Suprapubic skin (tissue), 4 donors: ENCODE results near the gene LTO1.

Source experiments
- CTCF ChIP-seq, 2 donors: fragments of 200-600 bp in 1 of 2; fragments of 450-650 bp in 1 of 2; sonication (generic) in 1 of 2; IDR thresholded peaks; one replicate each; pipeline ENCODE4 v1.5.1; 2016 to 2019; ENCODE audit warnings: antibody characterized with exemption in 2 of 2, mild to moderate bottlenecking in 1 of 2, moderate library complexity in 1 of 2
- EP300 ChIP-seq: sonication (generic); formaldehyde crosslinking; IDR thresholded peaks from one replicate; pipeline ENCODE4 v1.6.1; 2017; ENCODE audit warnings: antibody characterized with exemption
- POLR2A ChIP-seq, 2 donors: fragments of 450-650 bp; IDR thresholded peaks; one replicate each; pipeline ENCODE4 v1.6.1; 2017; ENCODE audit warnings: antibody characterized with exemption in 2 of 2, mild to moderate bottlenecking in 2 of 2, moderate library complexity in 2 of 2
- POLR2AphosphoS5 ChIP-seq, 3 donors: sonication (generic); formaldehyde crosslinking; IDR thresholded peaks; one replicate each; pipeline ENCODE4 v1.6.1; 2017; ENCODE audit warnings: antibody characterized with exemption in 3 of 3

DNA sequence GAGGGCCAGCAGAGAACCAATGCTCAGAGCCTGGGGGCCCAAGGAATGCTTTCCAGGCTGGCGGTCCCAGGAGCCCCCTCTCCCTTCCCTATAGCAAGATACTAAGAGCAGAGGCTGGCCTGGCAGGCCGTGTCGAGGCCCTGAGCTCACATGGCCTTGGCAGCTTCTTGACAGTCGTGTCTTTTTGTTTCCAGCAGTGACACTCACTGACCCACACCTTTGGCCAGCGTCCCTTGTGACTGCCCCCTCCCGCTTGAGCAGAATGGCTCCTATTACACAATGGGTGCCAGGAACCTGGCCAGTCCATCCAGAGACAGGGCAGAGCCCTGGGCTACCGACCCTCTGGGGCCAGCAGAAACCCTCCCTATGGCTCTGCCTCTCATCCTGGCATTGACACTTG, 40.6 kb downstream of the LTO1 start:
- no peak for TF ChIP-seq CTCF (IDR thresholded peaks at IDR 0.05)
- no peak for TF ChIP-seq POLR2AphosphoS5 (IDR thresholded peaks at IDR 0.05)
- no peak for TF ChIP-seq EP300
- no peak for TF ChIP-seq POLR2A (IDR thresholded peaks at IDR 0.05)
